HAP-1 (cell line): ENCODE measurements around the gene HIVEP3.
A peak's percentile ranks its signal among the peaks of the same experiment; 100 is the strongest.

Experiments used
- DNase-seq, 2 experiments: peaks; one replicate each; pipeline ENCODE4 v3.0.0-alpha.2; 2016 to 2020; ENCODE audit warnings: low spot score in 2 of 2
- H3K27me3 ChIP-seq: fragments of 250-450 bp; sonication (Bioruptor Pico); 2 replicates; pipeline ENCODE4 v1.5.1; 2020; ENCODE audit warnings: low read depth, mild to moderate bottlenecking, moderate library complexity
- H3K36me3 ChIP-seq: fragments of 250-450 bp; sonication (Bioruptor Pico); replicated peaks from 2 replicates; pipeline ENCODE4 v1.5.1; 2020; ENCODE audit warnings: mild to moderate bottlenecking
- H3K4me1 ChIP-seq: fragments of 250-450 bp; sonication (Bioruptor Pico); 2 replicates; pipeline ENCODE4 v1.5.1; 2020; ENCODE audit warnings: mild to moderate bottlenecking
- H3K4me3 ChIP-seq: fragments of 250-450 bp; sonication (Bioruptor Pico); 2 replicates; pipeline ENCODE4 v1.5.1; 2020; ENCODE audit warnings: mild to moderate bottlenecking, moderate library complexity
- H3K9me3 ChIP-seq: fragments of 250-450 bp; sonication (Bioruptor Pico); 2 replicates; pipeline ENCODE4 v1.5.1; 2020; ENCODE audit warnings: mild to moderate bottlenecking, moderate library complexity
- in situ Hi-C: fragments of 300-500 bp; cut with MboI; formaldehyde crosslinking; loops from 3 replicates; pipeline ENCODE4 v1.14.3; 2020; ENCODE audit warnings: low sequenced_read_pairs, inconsistent platforms, mixed read lengths

HIVEP3 gene

DNA sequence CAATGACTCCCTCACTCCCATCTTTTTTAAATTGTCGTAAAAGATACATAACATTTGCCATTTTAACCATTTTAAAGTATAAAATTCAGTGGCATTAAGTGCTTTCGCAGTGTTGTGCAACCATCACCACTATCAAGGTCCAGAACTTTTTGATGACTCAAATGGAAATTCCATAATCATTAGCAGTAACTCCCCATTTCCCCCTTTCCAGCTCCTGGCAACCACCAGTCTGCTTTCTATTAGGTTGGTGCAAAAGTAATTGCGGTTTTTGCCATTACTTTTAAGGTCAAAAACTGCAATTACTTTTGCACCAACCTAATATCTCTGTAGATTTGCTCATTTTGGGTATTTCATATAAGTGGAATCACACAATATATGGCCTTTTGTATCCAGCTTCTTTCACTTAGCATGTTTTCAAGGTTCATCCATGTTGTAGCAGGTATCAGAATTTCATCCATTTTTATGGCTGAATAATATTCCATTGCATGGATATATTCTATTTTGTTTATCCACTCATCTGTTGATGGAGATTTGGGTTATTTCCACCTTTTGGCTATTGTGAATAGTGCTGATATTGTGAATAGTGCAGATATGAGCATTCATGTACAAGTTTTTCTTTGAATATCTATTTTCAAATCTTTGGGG, 159.7 kb downstream of the HIVEP3 start:
- Histone ChIP-seq H3K36me3 (no peaks in the 10 kb centered on the region), H3K4me3 (no peak overlapping the region), H3K4me1 (no peaks in the 10 kb centered on the region), H3K27me3 (no peaks in the 10 kb centered on the region; the same call in 1 of the 2 replicates), H3K9me3 (peaks cover 5% of the 10 kb centered on the region; the same call in 1 of the 2 replicates)
- DNase-seq: no peak
- in situ Hi-C loops: no loop called here

DNA sequence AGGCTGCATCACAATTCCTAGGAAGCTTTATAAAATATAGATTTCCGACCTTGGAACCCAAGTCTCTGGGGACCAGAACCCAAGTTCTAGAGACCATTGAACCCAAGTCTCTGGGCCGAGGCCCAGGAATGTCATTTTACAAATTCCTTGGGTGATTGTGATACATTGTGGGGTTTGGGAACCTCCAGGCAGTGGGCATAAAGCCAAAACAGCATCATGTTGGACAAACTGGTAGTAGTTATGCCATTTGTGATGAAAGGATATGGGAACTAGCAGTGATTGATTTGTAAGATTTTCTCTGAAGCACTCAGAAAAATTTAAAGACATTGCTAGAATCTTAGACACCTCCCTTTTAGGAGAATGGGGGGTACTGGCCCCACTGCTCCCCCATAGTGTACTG, 160.2 kb downstream of the HIVEP3 start:
- no peaks in the 10 kb centered on the region for H3K4me1 ChIP-seq
- H3K27me3 ChIP-seq: no peaks in the 10 kb centered on the region; the same call in 1 of the 2 replicates
- H3K4me3 ChIP-seq: no peak overlapping the region
- in situ Hi-C loops: no loop called here
- no peak for DNase-seq
- H3K9me3 ChIP-seq: peaks cover 5% of the 10 kb centered on the region; the same call in 1 of the 2 replicates
- H3K36me3 ChIP-seq: no peaks in the 10 kb centered on the region

DNA sequence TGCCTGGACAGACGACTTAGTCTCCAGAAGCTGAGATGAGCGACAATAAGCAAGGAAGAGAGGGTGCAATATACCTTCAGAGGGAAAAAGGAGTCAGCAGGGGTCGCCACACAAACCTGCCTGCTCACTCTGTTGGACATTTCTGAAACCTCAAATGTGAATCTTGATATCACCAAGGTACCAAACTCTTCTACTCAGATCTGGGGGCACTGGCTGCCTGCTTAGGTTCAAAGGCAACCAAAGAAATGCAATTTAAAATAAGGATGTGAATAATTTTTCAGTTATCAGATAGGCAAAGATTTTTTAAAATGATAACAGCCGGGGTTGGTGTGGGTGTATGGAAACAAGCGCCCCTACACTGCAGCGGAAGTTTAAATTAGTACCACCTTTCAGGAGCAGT, 164.2 kb downstream of the HIVEP3 start:
- no peak overlapping the region for H3K4me3 ChIP-seq
- no peaks in the 10 kb centered on the region for H3K9me3 ChIP-seq
- H3K27me3 ChIP-seq: no peaks in the 10 kb centered on the region; the same call in 1 of the 2 replicates
- in situ Hi-C loops: no loop called here
- H3K4me1 ChIP-seq: no peaks in the 10 kb centered on the region
- H3K36me3 ChIP-seq: no peaks in the 10 kb centered on the region
- peak in 1 of 2 experiments; percentile 21 for DNase-seq

DNA sequence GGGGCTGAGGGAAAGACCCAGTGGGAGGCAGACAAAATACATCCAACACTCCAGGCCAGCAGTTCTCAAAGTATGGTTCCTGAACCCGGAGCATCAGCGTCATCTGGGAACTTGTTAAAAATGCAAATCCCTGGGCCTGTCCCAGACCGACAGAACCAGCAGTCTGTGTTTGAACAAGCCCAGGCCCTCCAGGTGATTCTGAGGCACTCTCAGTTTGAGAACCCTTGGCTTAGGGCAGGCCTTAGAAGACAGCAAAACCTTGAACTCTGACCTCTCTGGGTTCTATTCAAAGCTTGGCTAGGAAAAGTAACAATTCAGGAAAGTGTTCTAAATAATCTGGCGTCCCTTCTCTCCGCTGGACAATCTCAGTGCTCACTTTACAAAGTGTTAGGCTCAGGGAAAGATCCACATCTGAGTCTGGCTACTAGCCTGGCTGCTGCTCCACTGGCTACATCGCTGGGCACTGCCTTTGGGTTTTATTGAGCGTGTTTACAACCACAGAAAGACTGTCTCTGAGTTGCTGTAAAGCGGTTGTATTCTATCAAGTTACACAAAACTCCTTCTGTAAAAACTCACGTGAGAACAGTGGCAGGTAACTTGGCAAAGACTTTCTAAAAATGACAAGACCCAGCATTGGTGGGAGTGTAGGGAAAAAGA, 166.1 kb downstream of the HIVEP3 start:
- Histone ChIP-seq H3K4me1 (no peaks in the 10 kb centered on the region), H3K9me3 (no peaks in the 10 kb centered on the region), H3K4me3 (no peak overlapping the region), H3K36me3 (no peaks in the 10 kb centered on the region), H3K27me3 (no peaks in the 10 kb centered on the region; the same call in 1 of the 2 replicates)
- in situ Hi-C loops: no loop called here
- DNase-seq: no peak

DNA sequence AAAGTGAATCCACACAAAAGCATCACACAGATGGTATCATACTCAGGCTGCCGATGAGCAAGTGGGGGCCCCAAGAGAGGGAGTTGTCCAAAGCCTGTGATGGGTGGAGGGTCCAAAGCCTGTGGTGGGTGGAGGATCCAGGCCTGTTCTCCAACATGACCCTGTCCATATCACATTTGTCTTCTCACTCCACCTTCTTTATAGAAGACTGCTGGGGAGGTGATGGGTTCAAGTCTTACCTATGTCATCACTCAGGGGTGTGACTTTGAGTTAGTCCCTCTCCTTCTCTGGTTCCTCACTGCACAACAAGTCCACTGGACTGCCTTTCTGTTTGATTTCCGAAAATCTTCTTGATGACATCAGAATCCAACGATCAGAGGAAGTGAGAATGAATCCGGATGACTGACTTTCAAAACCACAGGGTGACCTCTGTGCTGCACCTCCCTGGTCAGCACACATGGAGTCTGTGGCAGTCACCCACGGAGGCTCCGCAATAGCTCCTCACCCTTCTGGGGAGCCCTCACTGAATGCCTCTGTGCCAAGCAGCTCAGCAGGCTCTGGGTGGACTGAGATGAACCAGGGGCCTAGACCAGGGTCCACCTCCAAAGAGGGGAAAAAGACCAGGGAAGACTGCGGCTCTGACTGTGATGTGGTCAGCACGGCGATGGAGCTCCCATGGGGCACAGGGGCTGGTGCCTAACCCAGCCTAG, 166.8 kb downstream of the HIVEP3 start:
- H3K4me3 ChIP-seq: no peak overlapping the region
- no peaks in the 10 kb centered on the region for H3K4me1 ChIP-seq

DNA sequence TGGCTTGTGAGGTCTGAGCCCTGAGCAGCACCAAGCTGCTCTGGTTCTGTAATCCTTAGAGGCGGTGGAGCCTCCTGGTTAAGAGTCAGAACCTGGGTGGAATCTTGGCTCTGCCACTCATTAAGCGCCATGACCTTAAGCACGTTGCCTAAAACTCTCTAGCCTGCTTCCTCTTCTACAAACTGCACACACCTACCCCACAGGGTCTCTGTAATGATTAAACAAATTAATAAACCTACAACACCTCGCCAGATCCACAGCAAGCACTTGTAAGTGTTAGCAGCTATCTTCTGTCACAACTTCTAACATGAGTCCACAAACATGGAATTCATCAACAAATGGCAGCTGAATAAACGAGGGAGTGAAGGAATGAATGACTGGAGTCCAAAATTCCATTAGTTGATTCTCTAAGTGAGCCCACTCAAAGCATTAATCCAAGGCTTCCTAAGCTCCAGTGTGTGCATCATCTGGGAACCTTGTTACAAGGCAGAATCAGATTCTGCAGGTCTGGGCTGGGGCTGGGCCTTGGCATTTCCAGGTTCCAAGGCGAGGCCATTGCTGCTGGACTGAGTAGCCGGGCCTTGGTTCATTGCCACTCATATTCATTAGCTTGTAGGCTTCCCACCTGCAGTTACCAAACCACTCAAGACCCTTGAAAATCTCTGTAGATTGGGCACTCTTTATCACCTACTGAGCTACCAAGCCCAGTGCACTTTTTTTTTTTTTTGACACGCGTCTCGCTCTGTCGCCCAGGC, 168.6 kb downstream of the HIVEP3 start:
- Histone ChIP-seq H3K4me1 (no peaks in the 10 kb centered on the region), H3K36me3 (no peaks in the 10 kb centered on the region), H3K9me3 (no peaks in the 10 kb centered on the region), H3K4me3 (no peak overlapping the region), H3K27me3 (no peaks in the 10 kb centered on the region)
- in situ Hi-C loops: no loop called here
- no peak for DNase-seq

More for the DNA sequence above, 166.8 kb downstream of the HIVEP3 start:
- no peak for DNase-seq
- Histone ChIP-seq H3K27me3 (no peaks in the 10 kb centered on the region; the same call in 1 of the 2 replicates), H3K9me3 (no peaks in the 10 kb centered on the region), H3K36me3 (no peaks in the 10 kb centered on the region)
- in situ Hi-C loops: no loop called here

DNA sequence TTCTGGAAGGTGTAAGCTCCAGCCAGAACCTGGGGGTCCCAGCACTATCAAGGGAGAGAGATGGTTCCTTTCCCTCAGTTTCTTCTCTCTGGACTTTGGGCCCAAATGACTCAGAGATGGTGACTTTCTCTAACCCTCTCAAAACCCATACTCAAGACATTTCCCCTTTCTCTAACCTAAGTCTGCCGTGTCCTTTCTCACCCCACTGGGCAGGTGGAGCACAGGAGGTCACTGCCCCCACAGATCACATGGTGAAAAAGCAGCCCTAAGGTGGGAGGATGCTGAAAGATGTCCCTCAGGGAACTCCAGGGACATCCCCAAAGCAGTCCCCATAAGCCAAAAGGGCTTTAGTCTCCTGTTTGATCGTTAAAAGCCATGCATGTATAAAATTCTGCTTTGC, 173.7 kb downstream of the HIVEP3 start:
- no peaks in the 10 kb centered on the region for H3K36me3 ChIP-seq
- H3K9me3 ChIP-seq: no peaks in the 10 kb centered on the region
- no peak for DNase-seq
- H3K27me3 ChIP-seq: no peaks in the 10 kb centered on the region
- H3K4me3 ChIP-seq: no peak overlapping the region
- in situ Hi-C loops: no loop called here
- no peaks in the 10 kb centered on the region for H3K4me1 ChIP-seq

DNA sequence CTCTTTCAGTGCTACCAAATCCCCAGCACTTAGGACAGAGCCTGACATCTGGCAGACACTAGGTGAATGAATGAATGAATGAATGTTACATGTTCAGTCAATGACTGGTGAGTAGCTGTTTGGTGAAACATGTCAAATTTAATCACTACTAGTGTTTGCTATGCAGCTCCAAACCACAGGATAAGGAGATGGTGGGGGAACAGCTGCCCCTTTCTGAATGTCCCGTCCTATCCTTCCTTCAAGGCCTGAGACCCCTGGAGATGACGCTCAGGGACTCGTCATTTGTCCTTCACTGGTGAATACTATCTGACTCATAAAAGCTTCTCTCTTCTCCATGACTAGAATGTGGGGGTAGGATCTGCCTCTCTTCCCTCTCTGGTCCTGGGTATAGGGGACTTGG, 175.4 kb downstream of the HIVEP3 start:
- no peaks in the 10 kb centered on the region for H3K4me1 ChIP-seq
- H3K27me3 ChIP-seq: no peaks in the 10 kb centered on the region
- in situ Hi-C loops: no loop called here
- no peaks in the 10 kb centered on the region for H3K36me3 ChIP-seq
- H3K9me3 ChIP-seq: no peaks in the 10 kb centered on the region
- no peak for DNase-seq
- H3K4me3 ChIP-seq: no peak overlapping the region

DNA sequence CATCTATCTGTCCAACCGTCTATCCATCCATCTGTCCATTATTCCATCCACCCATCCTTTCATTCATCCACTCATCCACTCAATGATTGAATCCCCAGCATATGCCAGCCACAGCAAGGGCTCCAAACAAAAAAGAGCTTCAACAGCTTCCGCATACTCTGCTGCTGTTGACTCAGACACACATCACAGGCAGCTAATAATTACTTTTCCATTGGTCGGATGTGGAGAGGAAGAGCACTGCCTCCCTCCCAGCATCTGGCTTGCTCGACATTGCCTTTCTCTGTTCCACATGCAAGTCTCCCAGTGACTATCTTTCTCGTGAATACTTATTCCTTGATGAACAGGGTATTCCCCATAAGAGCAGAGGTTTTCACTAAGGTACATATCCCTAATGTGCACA, 176.5 kb downstream of the HIVEP3 start:
- in situ Hi-C loops: no loop called here
- no peak for DNase-seq
- Histone ChIP-seq H3K9me3 (no peaks in the 10 kb centered on the region), H3K36me3 (no peaks in the 10 kb centered on the region), H3K4me3 (no peak overlapping the region), H3K27me3 (no peaks in the 10 kb centered on the region), H3K4me1 (no peaks in the 10 kb centered on the region)

DNA sequence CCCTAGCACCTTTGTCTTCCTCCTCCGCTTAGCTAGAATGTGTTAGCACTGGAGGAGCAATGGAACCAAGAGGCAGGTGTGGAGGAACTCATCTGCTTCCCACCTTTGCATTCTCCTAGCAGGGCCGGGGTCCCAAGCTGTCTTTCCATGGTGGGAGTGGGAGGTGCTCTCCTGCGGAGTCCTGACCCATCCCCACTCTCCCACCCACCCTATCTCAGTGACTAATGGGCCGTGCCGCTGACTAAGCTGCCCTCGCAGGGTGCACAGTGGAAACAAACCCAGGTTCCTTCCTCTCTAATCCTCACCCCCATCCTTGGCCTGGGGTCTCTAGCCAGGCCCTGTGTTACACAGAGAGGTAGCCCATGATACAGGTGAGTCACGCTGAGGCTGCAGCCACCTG, 177.5 kb downstream of the HIVEP3 start:
- in situ Hi-C loops: no loop called here

DNA sequence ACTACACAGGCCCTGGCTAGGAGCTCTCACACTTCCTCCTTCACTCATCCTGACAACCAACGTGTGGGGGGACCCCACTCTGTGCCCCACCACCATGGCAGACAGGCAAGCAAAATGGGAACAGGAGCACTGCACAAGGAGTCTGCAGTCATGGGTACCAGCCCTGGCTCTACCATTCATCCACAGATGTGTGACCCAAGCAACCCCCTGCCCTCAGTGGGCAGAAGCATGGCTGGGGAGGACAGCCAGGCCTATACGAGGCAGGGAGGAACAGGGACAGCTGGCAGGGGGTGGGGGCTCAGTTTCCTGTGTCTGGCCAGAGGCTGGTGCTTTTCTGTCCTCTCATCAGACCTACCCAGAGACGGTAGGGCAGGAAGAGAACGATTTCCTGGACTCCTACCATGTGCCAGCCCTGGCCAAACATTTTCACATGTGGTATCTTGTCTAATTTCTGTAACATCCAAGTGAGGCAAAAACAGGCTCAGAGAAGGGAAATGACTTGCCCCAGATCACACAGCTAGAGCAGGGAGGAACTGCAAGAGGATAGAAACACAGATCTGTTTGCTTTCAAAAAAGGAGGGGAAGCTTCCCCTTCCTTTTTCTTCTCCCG, 178.0 kb downstream of the HIVEP3 start:
- no peak overlapping the region for H3K4me3 ChIP-seq
- H3K36me3 ChIP-seq: no peaks in the 10 kb centered on the region
- no peak for DNase-seq
- H3K4me1 ChIP-seq: no peaks in the 10 kb centered on the region
- H3K9me3 ChIP-seq: no peaks in the 10 kb centered on the region
- in situ Hi-C loops: no loop called here
- no peaks in the 10 kb centered on the region for H3K27me3 ChIP-seq

More for the DNA sequence above, 177.5 kb downstream of the HIVEP3 start:
- Histone ChIP-seq H3K4me1 (no peaks in the 10 kb centered on the region), H3K27me3 (no peaks in the 10 kb centered on the region), H3K4me3 (no peak overlapping the region), H3K36me3 (no peaks in the 10 kb centered on the region), H3K9me3 (no peaks in the 10 kb centered on the region)
- no peak for DNase-seq

DNA sequence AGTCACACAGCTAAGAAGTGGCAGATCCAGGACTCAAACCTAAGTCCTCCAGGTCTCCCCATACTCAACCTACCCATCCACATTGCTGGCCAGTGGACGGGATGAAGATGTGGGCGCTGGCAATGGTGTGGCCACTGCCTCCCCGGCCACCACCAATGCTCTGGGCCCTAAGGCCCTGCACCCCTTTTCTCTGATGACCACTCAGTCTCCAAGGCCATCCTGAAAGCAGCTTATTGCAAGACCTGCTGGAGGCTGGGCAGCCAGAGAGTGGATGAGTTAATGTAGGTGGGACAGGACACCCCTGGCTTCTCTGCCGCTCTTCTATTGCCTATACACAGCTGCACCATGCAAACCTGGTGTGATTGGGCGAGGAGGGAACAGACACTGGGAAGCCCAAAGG, 178.7 kb downstream of the HIVEP3 start:
- DNase-seq: no peak
- H3K36me3 ChIP-seq: no peaks in the 10 kb centered on the region
- in situ Hi-C loops: no loop called here

More for the DNA sequence above, 178.7 kb downstream of the HIVEP3 start:
- Histone ChIP-seq H3K4me3 (no peak overlapping the region), H3K4me1 (no peaks in the 10 kb centered on the region), H3K27me3 (0 out of 2 replicates have a peak, but pooled peaks cover 2% of the 10 kb centered on the region), H3K9me3 (no peaks in the 10 kb centered on the region)
